ENCODE results near the gene TBC1D19. TPM values are rescaled to one million over a fixed set of nuclear protein-coding genes. Genes with fewer than 3 reads are reported as not detected.

Gene TBC1D19
- total and polyA plus RNA-seq, 2 of the 4 experiments (the other 2 are of a cell fraction), result 9.9 to 17.6 TPM

GRCh38 chr4:26583538-26583864, 383 bp upstream of the TBC1D19 start:
- Histone ChIP-seq H2BK20ac (ENCODE audit: low read depth, low read length) (peak overlapping the region; percentile 95), H3K4ac (ENCODE audit: low read depth, low read length) (peak overlapping the region; percentile 93), H3K9ac (ENCODE audit: low read depth, low read length) (peak overlapping the region; percentile 70), H4K91ac (ENCODE audit: insufficient read depth, low read depth, low read length) (peak overlapping the region; percentile 90), H3K4me2 (ENCODE audit: low read depth, low read length) (peak overlapping the region; percentile 66), H2AK5ac (ENCODE audit: low read depth, low read length) (no peak overlapping the region), H2BK120ac (ENCODE audit: low read depth, low read length) (peak overlapping the region; percentile 95), H3K27ac (ENCODE audit: insufficient read depth, low read length) (peak overlapping the region; percentile 47), H3K9me3 (ENCODE audit: control insufficient read depth, insufficient read depth, low read length) (no peaks in the 10 kb centered on the region), H3K23ac (ENCODE audit: low read depth, low read length) (peak overlapping the region; percentile 78), H4K5ac (ENCODE audit: low read depth, low read length) (peak overlapping the region; percentile 72), H2AFZ (replicated peaks; ENCODE audit: low read length, poor library complexity) (peak overlapping the region; percentile 95), H3K14ac (replicated peaks; ENCODE audit: low read depth, low read length) (peak overlapping the region; percentile 96), H3K79me1 (ENCODE audit: low read depth in 1 of 2, low read length in 2 of 2) (peaks cover 7 to 17% of the 10 kb centered on the region in 2 experiments; a peak in 3 of 4 replicates), H4K20me1 (ENCODE audit: insufficient read depth, low read length) (no peaks in the 10 kb centered on the region), H3K56ac (ENCODE audit: extremely low read depth, insufficient read depth, low read length) (peak overlapping the region; percentile 59; the same call in 1 of the 2 replicates), H3K4me3 (ENCODE audit: insufficient read depth, low read depth, low read length) (peak overlapping the region; percentile 76), H2AK9ac (replicated peaks; ENCODE audit: low read depth, low read length, poor library complexity) (peak overlapping the region; percentile 8), H3K4me1 (ENCODE audit: control insufficient read depth, insufficient read depth, low read length) (no peaks in the 10 kb centered on the region), H3K9me1 (ENCODE audit: insufficient read depth, low read length) (no peaks in the 10 kb centered on the region), H2BK5ac (ENCODE audit: low read depth, low read length, poor library complexity, severe bottlenecking) (peak overlapping the region; percentile 89), H3K18ac (ENCODE audit: low read depth, low read length) (peak overlapping the region; percentile 42), H2BK15ac (ENCODE audit: low read depth, low read length) (peak overlapping the region; percentile 69; the same call in 2 of the 3 replicates), H4K8ac (ENCODE audit: low read depth in 2 of 2, low read length in 2 of 2) (peak overlapping the region; percentile 76 to 99), H3K36me3 (ENCODE audit: control insufficient read depth, insufficient read depth, low read length) (no peaks in the 10 kb centered on the region), H3K27me3 (ENCODE audit: control insufficient read depth, insufficient read depth, low read length) (no peaks in the 10 kb centered on the region)
- ATAC-seq (ENCODE audit: low read depth) (peak; percentile 21), DNase-seq (no peak)
- in situ Hi-C loops (cut with MboI; ENCODE audit: low sequenced_read_pairs) (no loop called here), intact Hi-C loops (cut with micrococcal nuclease) (loop anchor here (5.0 kb wide), 2 partner anchors 279 to 424 kb away; partner anchors contain the start of gene STIM2), dilution Hi-C loops (cut with HindIII; ENCODE audit: low sequenced_read_pairs, unreplicated experiment) (no loop called here)
- CTCF ChIA-PET, result no interaction called here
- WGBS, 2 experiments (ENCODE audit: extremely low coverage in 2 of 2, insufficient read length in 1 of 2), result no CpG with 5 or more reads among the region's 11 CpGs
- TF ChIP-seq ELK1 (IDR thresholded peaks at IDR 0.05; ENCODE audit: borderline replicate concordance, low read depth, low read length), result no peak
- no peak for TF ChIP-seq MAFK (IDR thresholded peaks at IDR 0.05; ENCODE audit: low read depth, low read length)
- TF ChIP-seq MXI1 (IDR thresholded peaks at IDR 0.05; ENCODE audit: borderline replicate concordance, low read depth, low read length), result no peak
- no TSS peak for BruUV-seq (replicated peaks)
- POLR2A ChIA-PET (ENCODE audit: unreplicated experiment), result interaction anchor here (0.6 kb wide), 2 partner anchors 176 to 491 kb away, joined by 3 to 4 read pairs; no protein-coding TSS in a partner anchor

Data from IMR-90 (cell line).